HTR-8/SVneo (cell line): Measurements from ENCODE around the gene PLA2G2C.

Experiments
- DNase-seq: peaks from one replicate; pipeline ENCODE4 v3.0.0; 2011; ENCODE audit warnings: low spot score, mixed read lengths; ENCODE audit not compliant: insufficient read length
- FAIRE-seq: peaks from 2 replicates; lab custom pipeline; 2011; peaks lifted over from hg19 to GRCh38; lab: Jason Lieb, UNC

Gene PLA2G2C

DNA sequence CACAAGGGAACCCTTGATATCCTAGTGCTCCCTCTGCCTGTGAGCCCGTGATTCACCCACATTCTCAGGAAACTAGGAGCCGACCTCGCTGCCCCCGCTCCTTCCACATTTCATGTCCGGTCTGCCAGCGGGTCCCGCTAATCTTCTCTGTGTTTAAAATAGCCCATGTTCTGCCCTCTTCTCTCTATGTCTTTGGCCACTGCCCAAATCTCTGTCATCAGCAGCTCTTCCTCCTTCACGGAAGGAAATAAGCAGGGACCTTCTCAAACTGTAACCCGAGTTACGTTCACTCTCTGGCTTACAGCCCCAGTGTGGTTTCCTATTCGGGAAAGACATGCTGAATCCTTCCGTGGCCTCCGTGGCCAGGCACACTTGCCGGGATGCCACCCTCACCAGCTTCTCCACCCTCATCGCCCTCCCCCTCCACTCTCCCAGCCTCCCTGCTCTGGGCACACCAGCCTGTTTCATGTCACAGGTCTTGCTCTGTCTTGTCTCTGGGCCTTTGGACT, 21.6 kb downstream of the PLA2G2C start:
- DNase-seq (no peak), FAIRE-seq (no peak)

GRCh38 chr1:20160034-20160433, 26.3 kb downstream of the PLA2G2C start:
- FAIRE-seq (no peak), DNase-seq (no peak)

DNA sequence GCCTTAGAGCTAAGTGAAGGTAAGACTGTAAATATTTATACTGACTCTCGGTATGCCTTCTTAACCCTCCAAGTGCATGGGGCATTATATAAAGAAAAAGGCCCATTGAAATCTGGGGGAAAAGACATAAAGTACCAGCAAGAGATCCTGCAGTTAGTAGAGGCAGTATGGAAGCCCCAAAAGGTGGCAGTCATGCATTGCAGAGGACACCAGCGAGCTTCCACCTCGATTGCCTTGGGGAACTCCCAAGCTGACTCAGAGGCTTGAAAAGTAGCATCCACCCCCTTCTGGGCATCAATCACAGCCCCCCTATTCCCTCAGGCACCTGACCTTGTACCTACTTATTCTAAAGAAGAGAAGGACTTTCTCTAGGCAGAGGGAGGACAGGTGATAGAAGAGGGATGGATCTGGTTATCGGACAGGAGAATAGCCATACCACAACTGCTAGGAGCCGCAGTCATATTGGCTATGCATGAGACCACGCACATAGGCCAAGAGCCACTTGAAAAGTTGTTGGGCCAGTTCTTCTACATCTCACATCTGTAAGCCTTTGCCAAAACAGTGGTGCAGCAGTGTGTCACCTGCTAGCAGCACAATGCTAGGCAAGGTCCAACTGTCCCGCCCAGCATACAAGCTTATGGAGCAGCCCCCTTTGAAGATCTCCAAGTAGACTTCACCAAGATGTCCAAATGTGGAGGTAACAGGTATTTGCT, 27.8 kb downstream of the PLA2G2C start:
- FAIRE-seq (no peak), DNase-seq (no peak)

DNA sequence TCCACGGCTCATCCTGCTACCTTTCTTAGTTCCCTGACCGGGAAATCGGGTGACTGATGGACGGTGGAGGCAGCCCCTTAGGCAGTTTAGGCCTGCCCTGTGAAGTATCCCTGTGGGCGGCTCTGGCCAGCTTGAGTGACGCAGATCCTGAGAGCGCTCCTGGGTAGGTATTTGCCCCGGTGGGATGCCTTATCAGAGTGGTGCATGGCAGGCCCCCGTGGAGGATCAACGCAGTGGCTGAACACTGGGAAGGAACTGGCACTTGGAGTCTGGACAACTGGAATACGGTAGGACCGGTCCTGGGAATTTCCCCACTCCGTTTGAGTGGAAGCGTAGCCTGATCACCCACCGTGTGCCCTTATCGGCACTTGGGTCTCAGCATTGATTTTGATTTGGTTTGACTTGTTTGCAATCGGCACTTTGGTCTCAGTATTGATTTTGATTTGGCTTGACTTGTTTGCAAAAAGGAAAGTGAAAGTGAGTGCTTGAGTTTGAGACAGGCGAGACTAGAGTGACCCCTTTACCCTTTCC, 32.0 kb downstream of the PLA2G2C start:
- FAIRE-seq = no peak

GRCh38 chr1:20153000-20153418, 33.3 kb downstream of the PLA2G2C start:
- FAIRE-seq (no peak), DNase-seq (no peak)

More for the DNA sequence above, 32.0 kb downstream of the PLA2G2C start:
- no peak for DNase-seq

DNA sequence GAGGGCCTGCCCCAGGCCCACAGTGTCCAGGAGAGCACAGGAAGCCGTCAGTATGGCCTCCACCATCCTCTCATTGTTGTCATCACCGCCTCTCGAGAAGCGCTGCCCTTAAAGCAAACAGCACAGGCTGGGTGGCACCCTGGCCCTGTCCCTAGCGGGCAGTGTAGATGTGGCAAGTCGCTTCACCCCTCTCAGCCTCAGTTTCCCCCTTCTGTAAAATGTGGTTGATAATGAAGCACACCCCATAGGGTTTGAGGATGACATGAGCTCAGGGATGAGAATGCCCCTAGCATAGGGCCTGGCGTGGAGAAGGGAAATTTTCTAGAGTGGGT, 33.8 kb downstream of the PLA2G2C start:
- FAIRE-seq (no peak), DNase-seq (no peak)

GRCh38 chr1:20151906-20152598, 34.3 kb downstream of the PLA2G2C start:
- DNase-seq = peak; percentile 80
- peak; percentile 83 for FAIRE-seq

DNA sequence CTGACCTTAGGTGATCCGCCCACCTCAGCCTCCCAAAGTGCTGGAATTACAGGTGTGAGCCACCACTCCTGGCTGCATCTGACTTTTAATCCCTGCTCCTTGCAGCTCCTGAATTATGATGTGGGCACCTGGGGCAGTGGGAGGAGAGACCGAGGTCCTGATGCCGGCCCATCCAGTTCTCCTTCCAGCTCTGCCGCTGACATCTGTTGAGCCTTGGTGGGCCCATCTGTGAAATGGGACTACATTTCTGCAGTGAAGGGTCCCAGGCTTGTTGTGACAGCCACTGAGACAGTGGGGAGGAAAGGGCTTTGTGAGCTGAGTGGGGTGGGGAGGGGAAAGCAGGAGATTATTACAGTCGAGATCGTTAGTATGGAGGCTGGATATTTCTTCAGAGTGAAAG, 35.3 kb downstream of the PLA2G2C start:
- DNase-seq = no peak
- FAIRE-seq = no peak

GRCh38 chr1:20150326-20150705, 36.0 kb downstream of the PLA2G2C start:
- DNase-seq = no peak

GRCh38 chr1:20149601-20150325, 36.6 kb downstream of the PLA2G2C start:
- FAIRE-seq (no peak), DNase-seq (no peak)

More at GRCh38 chr1:20150326-20150705, 36.0 kb downstream of the PLA2G2C start:
- FAIRE-seq = no peak

DNA sequence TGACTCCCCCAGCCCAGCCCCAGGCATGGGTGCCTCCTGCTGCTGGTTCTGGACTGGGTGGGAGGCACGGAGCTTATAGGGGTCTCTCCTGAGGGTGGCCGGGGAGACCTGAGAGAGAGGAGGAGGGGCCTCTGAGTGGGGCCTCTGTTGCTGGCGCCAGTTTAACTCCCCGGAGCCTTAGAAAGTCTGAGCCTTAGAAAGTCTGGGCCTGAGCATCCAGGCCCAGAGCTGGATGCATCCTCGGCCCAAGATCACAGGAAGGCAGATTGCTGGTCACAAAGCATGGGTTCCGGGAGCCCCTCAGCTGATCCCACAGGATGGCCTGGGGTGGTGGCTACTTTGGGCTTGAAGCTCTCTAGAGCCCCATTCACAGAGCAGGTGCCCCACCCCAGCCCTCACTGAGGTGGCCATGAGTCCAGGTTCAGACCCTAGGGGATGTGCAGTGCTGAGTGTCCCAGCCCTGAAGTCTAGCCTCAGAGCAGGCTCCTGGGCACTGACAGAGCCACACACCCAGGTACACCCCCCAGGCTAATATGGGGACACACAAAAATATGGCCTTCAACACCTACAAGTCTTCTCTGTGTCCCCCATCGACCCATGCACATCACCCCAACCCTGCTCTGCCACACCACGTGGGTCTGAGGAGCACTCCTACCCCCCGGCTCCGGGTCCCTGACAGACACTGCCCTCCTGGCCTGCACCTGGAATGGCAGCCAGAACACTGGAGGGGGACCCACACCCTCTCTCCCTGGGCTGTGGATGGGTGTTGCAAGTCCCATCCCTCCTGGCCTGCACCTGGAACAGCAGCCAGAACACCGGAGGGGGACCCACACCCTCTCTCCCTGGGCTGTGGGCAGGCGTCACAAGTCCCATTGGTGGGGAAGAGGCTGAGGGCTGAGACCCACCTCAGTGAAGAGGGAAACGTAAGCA, 37.5 kb downstream of the PLA2G2C start:
- FAIRE-seq (no peak), DNase-seq (no peak)

- FAIRE-seq (no peak), DNase-seq (no peak)
These were observed 38.3 kb downstream of the PLA2G2C start for GRCh38 chr1:20147846-20148570.

GRCh38 chr1:20143734-20144565, 42.4 kb downstream of the PLA2G2C start:
- DNase-seq (no peak), FAIRE-seq (no peak)

DNA sequence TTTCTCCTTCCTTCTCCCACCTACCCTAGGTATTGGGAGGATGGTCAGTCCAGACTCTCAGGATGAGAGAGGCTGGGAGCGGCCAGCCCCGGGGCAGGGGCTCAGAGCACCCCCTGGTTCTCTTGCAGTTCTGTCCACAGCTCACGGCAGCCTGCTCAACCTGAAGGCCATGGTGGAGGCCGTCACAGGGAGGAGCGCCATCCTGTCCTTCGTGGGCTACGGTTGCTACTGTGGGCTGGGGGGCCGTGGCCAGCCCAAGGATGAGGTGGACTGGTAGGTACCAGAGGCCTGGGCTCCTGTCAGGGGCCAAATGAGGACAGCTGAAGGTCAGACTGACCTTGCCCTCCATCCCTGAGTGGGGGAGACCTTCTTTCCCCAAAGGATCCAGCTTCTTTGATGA, 43.0 kb downstream of the PLA2G2C start:
- no peak for FAIRE-seq
- DNase-seq = no peak

- DNase-seq (no peak), FAIRE-seq (no peak)
These were observed 44.2 kb downstream of the PLA2G2C start for GRCh38 chr1:20142001-20142710.

- DNase-seq (no peak), FAIRE-seq (peak; percentile 70)
These were observed 44.9 kb downstream of the PLA2G2C start for GRCh38 chr1:20141466-20141865.

DNA sequence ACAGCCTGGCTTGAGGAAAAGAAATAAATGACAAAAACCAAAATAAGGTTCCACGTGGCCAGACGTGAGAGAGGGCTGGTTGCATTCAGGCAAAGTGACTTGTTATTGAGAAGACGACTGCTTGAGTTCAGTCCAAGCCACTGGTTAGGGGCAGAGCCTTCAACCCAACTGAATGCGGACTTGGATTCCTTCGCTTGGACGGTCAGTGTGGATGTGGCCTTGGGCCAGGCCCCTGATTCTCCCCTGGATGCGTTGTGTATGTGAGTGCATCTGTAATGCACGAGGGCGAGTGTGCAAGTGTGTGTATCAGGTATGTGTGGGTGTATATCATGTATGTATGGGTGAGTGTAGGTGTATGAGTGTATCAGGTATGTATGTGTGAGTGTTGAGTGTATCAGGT, 45.3 kb downstream of the PLA2G2C start:
- DNase-seq = no peak
- FAIRE-seq = no peak
